ENCODE measurements around the gene MSANTD2. TPM values are rescaled to one million over a fixed set of nuclear protein-coding genes. Genes with fewer than 3 reads are reported as not detected.

The MSANTD2 gene
- total and polyA plus RNA-seq, 2 experiments from 2014 or later: 18.7 to 34.4 TPM

DNA sequence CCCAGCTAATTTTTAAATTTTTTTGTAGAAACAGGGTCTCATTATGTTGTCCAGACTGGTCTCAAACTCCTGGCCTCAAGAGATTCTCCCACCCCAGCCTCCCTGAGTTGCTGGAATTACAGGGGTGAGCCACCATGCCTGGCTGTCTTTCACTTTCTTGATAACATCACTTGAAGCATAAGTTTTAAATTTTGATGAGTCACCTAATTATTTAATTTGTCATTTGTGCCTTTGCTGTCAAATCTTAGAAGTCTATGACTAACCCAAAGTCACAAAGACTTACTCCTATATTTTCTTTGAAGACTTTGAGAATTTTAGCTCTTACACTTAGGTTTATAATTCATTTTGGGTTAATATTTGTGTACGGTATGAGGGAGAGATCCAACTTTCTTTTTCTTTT, 14.5 kb upstream of the MSANTD2 start (continued):
- TF ChIP-seq, protein P1, sequence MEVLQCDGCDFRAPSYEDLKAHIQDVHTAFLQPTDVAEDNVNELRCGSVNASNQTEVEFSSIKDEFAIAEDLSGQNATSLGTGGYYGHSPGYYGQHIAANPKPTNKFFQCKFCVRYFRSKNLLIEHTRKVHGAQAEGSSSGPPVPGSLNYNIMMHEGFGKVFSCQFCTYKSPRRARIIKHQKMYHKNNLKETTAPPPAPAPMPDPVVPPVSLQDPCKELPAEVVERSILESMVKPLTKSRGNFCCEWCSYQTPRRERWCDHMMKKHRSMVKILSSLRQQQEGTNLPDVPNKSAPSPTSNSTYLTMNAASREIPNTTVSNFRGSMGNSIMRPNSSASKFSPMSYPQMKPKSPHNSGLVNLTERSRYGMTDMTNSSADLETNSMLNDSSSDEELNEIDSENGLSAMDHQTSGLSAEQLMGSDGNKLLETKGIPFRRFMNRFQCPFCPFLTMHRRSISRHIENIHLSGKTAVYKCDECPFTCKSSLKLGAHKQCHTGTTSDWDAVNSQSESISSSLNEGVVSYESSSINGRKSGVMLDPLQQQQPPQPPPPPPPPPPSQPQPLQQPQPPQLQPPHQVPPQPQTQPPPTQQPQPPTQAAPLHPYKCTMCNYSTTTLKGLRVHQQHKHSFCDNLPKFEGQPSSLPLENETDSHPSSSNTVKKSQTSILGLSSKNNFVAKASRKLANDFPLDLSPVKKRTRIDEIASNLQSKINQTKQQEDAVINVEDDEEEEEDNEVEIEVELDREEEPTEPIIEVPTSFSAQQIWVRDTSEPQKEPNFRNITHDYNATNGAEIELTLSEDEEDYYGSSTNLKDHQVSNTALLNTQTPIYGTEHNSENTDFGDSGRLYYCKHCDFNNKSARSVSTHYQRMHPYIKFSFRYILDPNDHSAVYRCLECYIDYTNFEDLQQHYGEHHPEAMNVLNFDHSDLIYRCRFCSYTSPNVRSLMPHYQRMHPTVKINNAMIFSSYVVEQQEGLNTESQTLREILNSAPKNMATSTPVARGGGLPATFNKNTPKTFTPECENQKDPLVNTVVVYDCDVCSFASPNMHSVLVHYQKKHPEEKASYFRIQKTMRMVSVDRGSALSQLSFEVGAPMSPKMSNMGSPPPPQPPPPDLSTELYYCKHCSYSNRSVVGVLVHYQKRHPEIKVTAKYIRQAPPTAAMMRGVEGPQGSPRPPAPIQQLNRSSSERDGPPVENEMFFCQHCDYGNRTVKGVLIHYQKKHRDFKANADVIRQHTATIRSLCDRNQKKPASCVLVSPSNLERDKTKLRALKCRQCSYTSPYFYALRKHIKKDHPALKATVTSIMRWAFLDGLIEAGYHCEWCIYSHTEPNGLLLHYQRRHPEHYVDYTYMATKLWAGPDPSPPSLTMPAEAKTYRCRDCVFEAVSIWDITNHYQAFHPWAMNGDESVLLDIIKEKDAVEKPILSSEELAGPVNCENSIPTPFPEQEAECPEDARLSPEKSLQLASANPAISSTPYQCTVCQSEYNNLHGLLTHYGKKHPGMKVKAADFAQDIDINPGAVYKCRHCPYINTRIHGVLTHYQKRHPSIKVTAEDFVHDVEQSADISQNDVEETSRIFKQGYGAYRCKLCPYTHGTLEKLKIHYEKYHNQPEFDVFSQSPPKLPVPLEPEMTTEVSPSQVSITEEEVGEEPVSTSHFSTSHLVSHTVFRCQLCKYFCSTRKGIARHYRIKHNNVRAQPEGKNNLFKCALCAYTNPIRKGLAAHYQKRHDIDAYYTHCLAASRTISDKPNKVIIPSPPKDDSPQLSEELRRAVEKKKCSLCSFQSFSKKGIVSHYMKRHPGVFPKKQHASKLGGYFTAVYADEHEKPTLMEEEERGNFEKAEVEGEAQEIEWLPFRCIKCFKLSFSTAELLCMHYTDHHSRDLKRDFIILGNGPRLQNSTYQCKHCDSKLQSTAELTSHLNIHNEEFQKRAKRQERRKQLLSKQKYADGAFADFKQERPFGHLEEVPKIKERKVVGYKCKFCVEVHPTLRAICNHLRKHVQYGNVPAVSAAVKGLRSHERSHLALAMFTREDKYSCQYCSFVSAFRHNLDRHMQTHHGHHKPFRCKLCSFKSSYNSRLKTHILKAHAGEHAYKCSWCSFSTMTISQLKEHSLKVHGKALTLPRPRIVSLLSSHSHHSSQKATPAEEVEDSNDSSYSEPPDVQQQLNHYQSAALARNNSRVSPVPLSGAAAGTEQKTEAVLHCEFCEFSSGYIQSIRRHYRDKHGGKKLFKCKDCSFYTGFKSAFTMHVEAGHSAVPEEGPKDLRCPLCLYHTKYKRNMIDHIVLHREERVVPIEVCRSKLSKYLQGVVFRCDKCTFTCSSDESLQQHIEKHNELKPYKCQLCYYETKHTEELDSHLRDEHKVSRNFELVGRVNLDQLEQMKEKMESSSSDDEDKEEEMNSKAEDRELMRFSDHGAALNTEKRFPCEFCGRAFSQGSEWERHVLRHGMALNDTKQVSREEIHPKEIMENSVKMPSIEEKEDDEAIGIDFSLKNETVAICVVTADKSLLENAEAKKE (CRISPR knock-in tag; IDR thresholded peaks at IDR 0.05): no peak
- TF ChIP-seq ZNF331 (CRISPR knock-in tag; IDR thresholded peaks at IDR 0.05; ENCODE audit: low read depth): no peak
- TF ChIP-seq, protein P2, sequence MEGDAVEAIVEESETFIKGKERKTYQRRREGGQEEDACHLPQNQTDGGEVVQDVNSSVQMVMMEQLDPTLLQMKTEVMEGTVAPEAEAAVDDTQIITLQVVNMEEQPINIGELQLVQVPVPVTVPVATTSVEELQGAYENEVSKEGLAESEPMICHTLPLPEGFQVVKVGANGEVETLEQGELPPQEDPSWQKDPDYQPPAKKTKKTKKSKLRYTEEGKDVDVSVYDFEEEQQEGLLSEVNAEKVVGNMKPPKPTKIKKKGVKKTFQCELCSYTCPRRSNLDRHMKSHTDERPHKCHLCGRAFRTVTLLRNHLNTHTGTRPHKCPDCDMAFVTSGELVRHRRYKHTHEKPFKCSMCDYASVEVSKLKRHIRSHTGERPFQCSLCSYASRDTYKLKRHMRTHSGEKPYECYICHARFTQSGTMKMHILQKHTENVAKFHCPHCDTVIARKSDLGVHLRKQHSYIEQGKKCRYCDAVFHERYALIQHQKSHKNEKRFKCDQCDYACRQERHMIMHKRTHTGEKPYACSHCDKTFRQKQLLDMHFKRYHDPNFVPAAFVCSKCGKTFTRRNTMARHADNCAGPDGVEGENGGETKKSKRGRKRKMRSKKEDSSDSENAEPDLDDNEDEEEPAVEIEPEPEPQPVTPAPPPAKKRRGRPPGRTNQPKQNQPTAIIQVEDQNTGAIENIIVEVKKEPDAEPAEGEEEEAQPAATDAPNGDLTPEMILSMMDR (conservative IDR thresholded peaks at IDR 0.05; ENCODE audit: low read depth in 2 of 2): no peak

DNA sequence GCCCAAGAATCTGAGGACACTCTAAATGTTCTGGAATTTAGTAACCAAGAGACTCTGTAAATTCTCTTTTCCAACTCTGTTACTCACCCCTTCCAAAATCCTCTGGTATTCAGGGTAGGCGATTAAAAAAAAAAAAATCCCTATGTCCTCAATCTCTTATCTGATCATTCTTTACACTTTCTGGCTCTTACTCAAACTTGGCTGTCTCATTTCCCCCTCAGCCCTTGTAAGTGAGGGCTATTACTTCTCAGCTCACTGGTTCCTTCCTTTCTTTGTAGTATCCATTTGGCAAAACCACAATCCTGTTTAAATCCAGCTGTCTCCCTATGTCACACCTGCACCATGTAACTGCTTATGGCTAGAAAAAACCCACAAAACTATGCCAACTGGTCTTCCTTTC, 12.7 kb upstream of the MSANTD2 start:
- no peaks in the 10 kb centered on the region for H3K79me2 ChIP-seq (replicated peaks; ENCODE audit: insufficient read depth)
- H3K36me3 ChIP-seq (ENCODE audit: insufficient read depth): no peaks in the 10 kb centered on the region
- Mint-ChIP-seq H3K27ac (no peak overlapping the region), H3K4me3 (no peak overlapping the region), H3K4me1 (peaks cover 2% of the 10 kb centered on the region; the same call in 2 of the 3 replicates), H3K36me3 (ENCODE audit: low read depth) (no peaks in the 10 kb centered on the region), H3K9me3 (peaks cover 4% of the 10 kb centered on the region; the same call in 2 of the 3 replicates), H3K27me3 (ENCODE audit: insufficient read depth, low read depth, poor library complexity) (peaks cover 6% of the 10 kb centered on the region)
- H3K9me2 ChIP-seq (ENCODE audit: insufficient read depth): no peaks in the 10 kb centered on the region
- no peaks in the 10 kb centered on the region; the same call in 1 of the 2 replicates for H3K4me1 ChIP-seq (ENCODE audit: insufficient read depth)
- no peak overlapping the region for H3K4me3 ChIP-seq
- no peak overlapping the region for H3K27ac ChIP-seq (ENCODE audit: low read depth)
- no peak for DNase-seq (ENCODE audit: low spot score)
- H2AFZ ChIP-seq: no peak overlapping the region
- H3K27me3 ChIP-seq (ENCODE audit: insufficient read depth): no peaks in the 10 kb centered on the region
- no peaks in the 10 kb centered on the region for H4K20me1 ChIP-seq (replicated peaks; ENCODE audit: insufficient read depth)
- no peak for ATAC-seq
- no peak overlapping the region for H3K4me2 ChIP-seq
- no peaks in the 10 kb centered on the region for H3F3A ChIP-seq (replicated peaks; ENCODE audit: low read depth)
- TF ChIP-seq EZH2 (IDR thresholded peaks at IDR 0.05; ENCODE audit: low read depth, unreplicated experiment) (no peak), POLR2AphosphoS5 (IDR thresholded peaks at IDR 0.05; ENCODE audit: low read depth) (no peak), JUNB (IDR thresholded peaks at IDR 0.05; ENCODE audit: unreplicated experiment) (no peak), CREB1 (CRISPR knock-in tag; IDR thresholded peaks at IDR 0.05; ENCODE audit: low read depth) (no peak), EZH2phosphoT487 (IDR thresholded peaks at IDR 0.05; ENCODE audit: unreplicated experiment) (no peak)
- TF ChIP-seq, protein P1 (CRISPR knock-in tag; IDR thresholded peaks at IDR 0.05): no peak
